Ascending aorta (tissue), 2 donors: Measurements from ENCODE around the gene TNKS1BP1. TPM values are rescaled to one million over a fixed set of nuclear protein-coding genes. Genes with fewer than 3 reads are reported as not detected.

Source experiments
- DNase-seq, 2 donors: peaks; one replicate each; pipeline ENCODE4 v3.0.0-alpha.2; 2019; ENCODE audit warnings: low spot score in 2 of 2
- H3K27ac ChIP-seq, 2 donors: fragments of 200-600 bp; sonication (generic); one replicate each; pipeline ENCODE4 v1.5.1; 2016 to 2017; ENCODE audit warnings: mild to moderate bottlenecking in 1 of 2
- H3K27me3 ChIP-seq: fragments of 200-600 bp; sonication (generic); one replicate; pipeline ENCODE4 v1.5.1; 2017
- H3K36me3 ChIP-seq, 2 donors: fragments of 200-600 bp; sonication (generic); one replicate each; pipeline ENCODE4 v1.5.1; 2016
- H3K4me1 ChIP-seq, 2 donors: fragments of 200-600 bp; sonication (generic); one replicate each; pipeline ENCODE4 v1.5.1; 2016 to 2017; ENCODE audit warnings: mild to moderate bottlenecking in 1 of 2
- H3K4me3 ChIP-seq, 2 donors: fragments of 200-600 bp; sonication (generic); one replicate each; pipeline ENCODE4 v1.5.1; 2016 to 2017; ENCODE audit warnings: mild to moderate bottlenecking in 1 of 2
- H3K9me3 ChIP-seq, 2 donors: fragments of 200-600 bp; sonication (generic); one replicate each; pipeline ENCODE4 v1.5.1; 2016
- CTCF ChIP-seq, 3 experiments: fragments of 200-600 bp in 2 of 3; fragments of 450-650 bp in 1 of 3; sonication (generic) in 2 of 3; IDR thresholded peaks; one replicate each; pipeline ENCODE4 v1.5.1; 2016 to 2019; ENCODE audit warnings: antibody characterized with exemption in 3 of 3, mild to moderate bottlenecking in 1 of 3, moderate library complexity in 1 of 3
- intact Hi-C: fragments of 100-400 bp; cut with DNase I; formaldehyde crosslinking; loops from one replicate; pipeline ENCODE4 v1.15.1; 2023
- total RNA-seq: library from RNA; depleted of rRNA; stranded (reverse); fragments of >200 nt; gene quantifications from one replicate; pipeline ENCODE4 v1.1.0, GENCODE V29; 2016

TNKS1BP1 gene
- total RNA-seq, 1 donor from 2014 or later: 131 TPM

DNA sequence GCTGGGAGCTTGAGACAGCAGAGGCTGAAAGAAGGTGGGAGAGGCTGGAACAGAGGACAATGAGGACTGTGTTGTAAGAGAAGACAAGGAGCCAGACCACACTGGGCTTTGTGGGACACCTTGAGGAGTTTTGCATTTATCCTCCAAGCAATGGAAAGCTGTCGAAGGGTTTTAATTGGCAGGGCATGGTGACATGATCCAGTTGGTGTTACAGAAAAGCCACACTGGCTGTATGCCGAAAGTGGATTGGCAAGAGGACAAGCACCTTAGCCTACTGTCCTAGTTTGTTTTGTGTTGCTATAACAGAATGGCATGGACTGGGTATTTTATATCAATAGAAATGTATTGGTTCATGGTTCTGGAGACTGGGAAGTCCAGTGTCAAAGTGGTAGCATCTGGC lies 73.7 kb downstream of the TNKS1BP1 start:
- no peak overlapping the region for H3K4me3 ChIP-seq
- H3K27ac ChIP-seq: no peak overlapping the region
- H3K9me3 ChIP-seq: no peaks in the 10 kb centered on the region
- no peaks in the 10 kb centered on the region for H3K4me1 ChIP-seq
- no peaks in the 10 kb centered on the region for H3K27me3 ChIP-seq
- no peak for TF ChIP-seq CTCF (IDR thresholded peaks at IDR 0.05)
- no peak for DNase-seq
- intact Hi-C loops: loop anchor here (5.0 kb wide), 1 partner anchor 134 kb away; no protein-coding TSS in a partner anchor
- H3K36me3 ChIP-seq: no peaks in the 10 kb centered on the region

Other genes starting within 250 kb of the TNKS1BP1 start
- not detected for gene LRRC55, start 143.0 kb downstream of the TNKS1BP1 start, total RNA-seq
- 15.1 TPM for gene APLNR, start 87.7 kb downstream of the TNKS1BP1 start, total RNA-seq
- 110 TPM for gene SSRP1, start 10.9 kb upstream of the TNKS1BP1 start, total RNA-seq
- gene P2RX3, start 13.4 kb upstream of the TNKS1BP1 start, total RNA-seq: not detected
- not detected for gene PRG3, start 56.2 kb upstream of the TNKS1BP1 start, total RNA-seq
- gene PRG2, start 65.7 kb upstream of the TNKS1BP1 start, total RNA-seq: not detected
- 211 TPM for gene SLC43A3, start 102.2 kb upstream of the TNKS1BP1 start, total RNA-seq
- gene RTN4RL2, start 135.6 kb upstream of the TNKS1BP1 start, total RNA-seq: 0.64 TPM
- gene SLC43A1, start 190.8 kb upstream of the TNKS1BP1 start, total RNA-seq: 18.4 TPM
- gene TIMM10, start 205.8 kb upstream of the TNKS1BP1 start, total RNA-seq: not detected
- gene SMTNL1, start 212.6 kb upstream of the TNKS1BP1 start, total RNA-seq: not detected
- gene UBE2L6, start 242.7 kb upstream of the TNKS1BP1 start, total RNA-seq: 44.9 TPM